ENCODE data around the gene PPFIBP2.
A peak's percentile ranks its signal among the peaks of the same experiment; 100 is the strongest.
"Not testable (repeated sequence)": the region's sequence is repeated elsewhere in the genome, so short reads cannot be mapped to it uniquely, and the experiment has no call there.

Gene PPFIBP2

GRCh38 chr11:7498193-7498592, 15.6 kb upstream of the PPFIBP2 start:
- DNase-seq (ENCODE audit: low read depth in 2 of 3, low spot score in 1 of 3), result no peak

GRCh38 chr11:7499081-7499480, 14.7 kb upstream of the PPFIBP2 start:
- DNase-seq (ENCODE audit: low read depth in 2 of 3, low spot score in 1 of 3), result no peak

DNA sequence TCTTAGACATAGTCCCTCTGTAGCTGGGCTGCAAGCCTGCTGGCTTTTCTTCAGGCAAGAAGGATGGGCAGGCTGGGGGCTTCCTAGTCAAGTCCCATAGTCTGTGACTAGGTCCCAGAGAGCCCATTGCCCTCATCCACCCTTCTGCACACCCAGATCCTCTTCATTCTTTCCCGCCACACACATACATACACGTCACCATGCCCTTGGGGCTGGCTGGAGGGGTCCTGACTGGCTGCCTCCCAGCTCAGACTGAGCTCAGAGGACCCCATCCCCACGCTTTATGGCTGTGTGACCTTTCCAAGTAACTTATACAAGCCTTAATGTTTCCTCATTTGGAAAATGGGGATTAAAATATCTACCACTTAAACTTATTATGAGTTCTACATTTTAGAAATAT, 13.5 kb upstream of the PPFIBP2 start:
- no peak for DNase-seq (ENCODE audit: low read depth in 2 of 3, low spot score in 1 of 3)

- no peak for DNase-seq (ENCODE audit: low read depth in 2 of 3, low spot score in 1 of 3)
Observed at GRCh38 chr11:7501251-7501650, 12.5 kb upstream of the PPFIBP2 start.

GRCh38 chr11:7501894-7502293, 11.9 kb upstream of the PPFIBP2 start:
- no peak for DNase-seq (ENCODE audit: low read depth in 2 of 3, low spot score in 1 of 3)

DNA sequence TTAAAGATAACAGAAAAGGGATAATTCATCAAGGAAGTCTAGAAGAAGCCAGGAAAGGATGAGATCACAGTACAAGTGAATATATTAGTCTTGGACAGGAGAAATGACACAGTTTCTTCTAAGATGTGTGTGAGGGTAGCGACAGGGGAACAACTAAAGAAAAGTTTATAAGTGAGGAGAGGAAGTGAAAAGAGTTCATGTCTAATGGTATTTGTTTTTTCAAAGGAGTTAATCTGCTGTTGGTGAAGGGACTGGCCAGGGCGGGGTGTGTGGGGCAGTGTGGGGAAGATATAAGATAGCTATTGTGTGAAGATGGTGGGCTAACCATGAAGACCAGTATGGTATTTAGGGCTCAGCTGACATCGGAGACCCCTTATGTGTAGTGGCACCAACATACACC, 7.6 kb upstream of the PPFIBP2 start:
- DNase-seq (ENCODE audit: low read depth in 2 of 3, low spot score in 1 of 3), result no peak

DNA sequence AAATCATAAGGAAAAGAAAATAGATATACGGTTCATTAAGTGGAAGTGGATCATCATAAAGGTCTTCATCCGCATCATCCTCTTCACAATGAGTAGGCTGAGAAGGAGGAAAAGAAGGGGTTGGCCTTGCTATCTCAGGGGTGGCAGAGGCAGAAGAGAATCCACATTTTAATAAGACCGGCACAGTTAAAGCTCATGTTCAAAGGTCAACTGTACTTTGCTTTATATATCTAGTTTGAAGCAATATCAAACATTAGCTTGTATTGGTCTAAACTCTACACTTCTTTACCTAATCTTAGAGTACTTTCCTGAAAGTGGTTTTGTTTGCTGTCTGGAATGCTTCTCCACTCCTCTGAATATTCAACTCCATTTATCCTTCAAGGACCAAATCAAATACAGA, 5.7 kb upstream of the PPFIBP2 start:
- no peak for DNase-seq (ENCODE audit: low read depth in 2 of 3, low spot score in 1 of 3)

- no peak for DNase-seq (ENCODE audit: low read depth in 2 of 3, low spot score in 1 of 3)
Observed at GRCh38 chr11:7509966-7510365, 3.8 kb upstream of the PPFIBP2 start.

- DNase-seq (ENCODE audit: low read depth in 2 of 3, low spot score in 1 of 3), result no peak
Observed at GRCh38 chr11:7511401-7511800, 2.4 kb upstream of the PPFIBP2 start.

- peak in 1 of 3 donors; percentile 1 for DNase-seq (ENCODE audit: low read depth in 2 of 3, low spot score in 1 of 3)
Observed at GRCh38 chr11:7512525-7513233, 1.1 kb upstream of the PPFIBP2 start.

DNA sequence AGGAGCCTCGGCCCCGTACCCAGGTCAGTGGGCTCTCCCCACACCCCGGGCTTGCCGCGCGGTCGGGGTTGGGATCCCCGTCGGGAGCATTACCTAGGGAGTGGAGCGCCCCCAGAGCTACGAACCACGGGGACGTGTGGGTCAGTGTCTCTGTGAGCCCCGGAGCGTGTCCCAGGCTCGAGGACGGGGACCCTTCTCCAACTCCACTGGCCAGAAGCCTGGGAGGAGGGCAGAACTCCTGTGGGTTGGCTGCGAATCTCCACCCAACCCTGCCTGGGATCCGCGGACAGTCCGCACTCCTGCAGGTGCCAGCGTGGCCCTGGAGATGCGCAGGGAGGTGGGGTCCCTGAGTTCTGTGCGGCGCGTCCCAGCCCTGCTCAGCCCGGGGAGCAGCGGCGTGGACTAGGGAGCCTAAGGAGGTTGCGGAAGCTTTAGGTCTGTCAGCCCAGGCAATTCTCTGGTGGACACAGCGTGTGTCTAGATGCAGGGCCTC, 346 bp downstream of the PPFIBP2 start:
- DNase-seq (ENCODE audit: low read depth in 2 of 3, low spot score in 1 of 3), result no peak

DNA sequence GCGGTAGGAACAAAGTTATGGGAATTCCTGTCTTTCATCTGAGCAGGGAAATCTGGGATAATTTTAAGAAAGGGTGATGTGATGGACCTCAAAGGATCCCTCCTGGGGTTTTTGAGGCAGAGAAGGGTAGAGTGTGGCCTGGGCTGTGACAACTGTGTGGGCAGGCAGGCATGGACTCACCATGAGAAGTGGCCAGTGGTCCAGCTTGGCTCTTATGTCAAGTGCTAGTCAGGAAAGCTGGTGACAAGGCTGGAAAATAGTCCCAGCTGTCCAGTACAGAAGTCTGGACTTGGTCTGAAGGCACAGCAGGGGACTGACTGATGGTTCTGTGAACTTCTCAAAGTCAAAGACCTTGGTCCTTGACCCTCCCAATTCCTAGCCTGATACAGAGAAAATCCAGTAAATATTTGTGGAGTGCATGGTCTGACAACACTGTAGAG, 1.7 kb downstream of the PPFIBP2 start:
- DNase-seq (ENCODE audit: low read depth in 2 of 3, low spot score in 1 of 3), result no peak

DNA sequence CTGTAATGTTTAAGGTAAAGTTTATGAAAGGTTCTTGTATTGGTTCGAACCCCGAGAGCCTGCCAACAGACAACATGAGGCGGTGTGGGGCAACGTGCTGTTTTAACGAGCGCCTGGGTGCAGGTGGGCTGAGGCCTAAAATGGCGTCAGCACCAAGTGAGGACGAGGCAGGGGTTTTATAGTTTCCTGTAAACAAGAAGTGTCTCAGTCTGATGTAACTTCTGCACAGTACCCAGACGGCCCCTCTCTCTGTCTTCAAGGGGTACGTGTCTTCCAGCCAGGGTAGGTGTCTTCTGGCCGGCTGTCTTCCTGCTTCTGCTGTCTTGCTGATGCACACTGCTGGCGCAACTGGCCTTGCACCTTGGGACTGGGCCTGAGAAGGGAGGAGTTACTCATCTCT, 2.7 kb downstream of the PPFIBP2 start:
- DNase-seq (ENCODE audit: low read depth in 2 of 3, low spot score in 1 of 3), result no peak

- not testable (repeated sequence) for DNase-seq (ENCODE audit: low read depth in 2 of 3, low spot score in 1 of 3)
Observed at GRCh38 chr11:7517743-7518142, 3.9 kb downstream of the PPFIBP2 start.

DNA sequence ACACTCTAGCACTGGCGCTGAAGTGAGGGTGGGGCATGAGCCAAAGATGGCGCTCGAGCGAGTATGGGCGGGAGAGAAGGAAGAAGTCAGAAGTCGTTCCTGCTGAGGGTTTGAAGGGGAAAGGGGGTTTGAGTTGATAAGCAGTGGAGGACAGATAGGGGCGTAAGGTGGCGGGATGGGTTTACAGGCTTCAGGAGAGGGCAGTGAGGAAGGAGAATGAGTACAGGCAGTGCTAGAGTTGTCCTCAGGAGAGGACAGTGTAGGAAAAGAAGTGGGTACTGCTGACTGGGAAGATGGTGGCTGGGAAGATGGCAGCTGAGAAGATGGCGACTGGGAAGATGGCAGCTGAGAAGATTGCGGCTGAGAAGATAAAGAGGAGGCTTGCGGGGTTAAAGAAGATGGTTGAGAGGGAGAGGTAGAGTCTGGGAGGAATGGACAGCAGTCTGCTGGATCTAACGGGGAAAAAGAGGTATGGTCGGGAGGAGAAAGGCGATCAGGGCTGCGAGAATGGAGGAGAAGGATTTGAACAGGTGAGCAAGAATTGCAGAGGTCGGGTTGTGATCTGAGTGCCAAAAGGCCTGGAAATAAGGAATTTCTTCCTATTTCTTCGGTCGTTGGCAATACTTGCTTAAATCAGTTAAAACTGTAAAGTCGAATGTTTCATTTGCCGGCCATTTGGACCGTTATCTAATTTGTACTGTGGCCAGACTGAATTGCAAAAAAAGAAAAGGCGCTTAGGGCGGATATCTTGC, 5.2 kb downstream of the PPFIBP2 start:
- DNase-seq (ENCODE audit: low read depth in 2 of 3, low spot score in 1 of 3), result no peak

DNA sequence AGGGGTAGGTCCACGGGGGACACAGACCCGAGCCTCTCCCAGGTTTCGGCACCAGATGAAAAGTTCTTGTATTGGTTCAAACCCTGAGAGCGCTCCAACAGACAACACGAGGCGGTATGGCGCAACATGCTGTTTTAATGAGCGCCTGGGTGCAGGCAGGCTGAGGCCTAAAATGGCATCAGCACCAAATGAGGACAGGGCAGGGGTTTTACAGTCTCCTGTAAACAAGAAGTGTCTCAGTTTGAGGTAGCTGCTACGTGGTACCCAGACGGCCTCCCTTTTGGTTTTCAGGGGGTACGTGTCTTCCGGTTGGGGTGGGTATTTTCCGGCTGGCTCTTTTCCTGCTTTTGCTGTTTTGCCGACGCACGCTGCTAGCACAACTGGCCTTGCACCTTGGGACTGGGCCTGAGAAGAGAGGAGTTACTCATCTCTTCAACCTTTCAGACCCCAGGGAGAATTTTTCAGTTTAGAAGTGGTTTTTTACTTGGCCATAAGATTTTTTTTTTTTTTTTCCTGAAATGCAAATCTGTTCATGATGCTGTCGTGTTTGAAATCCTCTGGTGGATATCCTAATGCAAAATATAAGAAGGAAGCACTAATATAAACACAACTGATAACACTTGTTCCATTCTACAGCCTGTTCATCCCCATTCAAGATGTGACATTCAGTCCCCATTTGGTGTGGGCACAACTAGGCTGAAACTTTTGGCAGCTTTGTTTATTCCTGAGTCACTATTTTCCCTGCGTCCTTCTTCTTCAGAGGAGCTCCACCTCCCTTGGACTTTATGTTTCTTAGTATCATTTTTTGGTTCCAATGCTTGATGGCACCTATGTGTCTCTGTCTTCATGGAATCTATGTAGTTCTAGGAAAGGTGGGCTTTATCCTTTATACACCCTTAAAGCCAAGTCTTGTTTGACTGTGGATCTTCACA, 6.5 kb downstream of the PPFIBP2 start:
- DNase-seq (ENCODE audit: low read depth in 2 of 3, low spot score in 1 of 3), result no peak

DNA sequence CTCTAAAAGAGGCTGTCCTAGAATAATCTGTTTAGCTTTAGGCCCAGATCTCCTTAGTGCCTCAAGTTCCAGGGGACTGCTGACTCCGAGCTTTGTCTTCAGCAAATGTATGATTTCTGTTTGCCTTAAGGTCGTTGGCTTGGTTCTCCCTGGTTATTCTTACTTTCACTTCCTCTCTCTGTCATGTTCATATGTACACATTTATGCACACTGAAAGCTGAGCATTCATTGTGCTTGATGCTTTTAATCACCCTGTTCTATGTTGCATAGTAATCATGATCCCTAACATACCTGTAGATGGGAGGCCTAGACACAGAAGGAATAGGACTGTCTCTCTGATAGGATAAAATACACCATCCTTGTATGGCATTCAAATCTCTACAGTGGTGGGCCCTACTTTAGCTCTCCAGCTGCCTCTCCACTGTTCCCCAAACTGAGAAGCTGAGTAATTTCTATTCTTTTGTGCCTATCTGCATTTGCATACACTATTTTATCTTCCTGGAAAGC, 7.2 kb downstream of the PPFIBP2 start:
- DNase-seq (ENCODE audit: low read depth in 2 of 3, low spot score in 1 of 3), result no peak

DNA sequence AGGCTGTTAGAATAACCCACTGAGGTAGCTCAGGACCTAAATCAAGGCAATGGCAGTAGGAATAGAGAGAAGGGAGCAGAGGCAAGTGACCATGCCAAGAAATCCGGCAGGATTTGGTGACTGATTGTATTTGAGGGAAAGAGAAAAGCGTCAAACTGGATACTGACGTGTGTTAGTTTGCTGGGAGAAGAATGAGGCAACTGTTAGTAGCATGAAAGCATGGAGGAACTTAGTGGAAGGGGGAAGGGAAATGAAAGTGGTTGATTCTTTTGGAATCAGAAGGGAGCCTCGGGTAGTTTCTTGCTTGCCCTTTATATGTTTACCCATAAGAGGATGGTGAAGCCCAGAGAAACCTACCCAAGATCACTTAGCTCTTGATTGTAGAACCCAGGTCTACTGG, 8.3 kb downstream of the PPFIBP2 start:
- DNase-seq (ENCODE audit: low read depth in 2 of 3, low spot score in 1 of 3), result no peak

DNA sequence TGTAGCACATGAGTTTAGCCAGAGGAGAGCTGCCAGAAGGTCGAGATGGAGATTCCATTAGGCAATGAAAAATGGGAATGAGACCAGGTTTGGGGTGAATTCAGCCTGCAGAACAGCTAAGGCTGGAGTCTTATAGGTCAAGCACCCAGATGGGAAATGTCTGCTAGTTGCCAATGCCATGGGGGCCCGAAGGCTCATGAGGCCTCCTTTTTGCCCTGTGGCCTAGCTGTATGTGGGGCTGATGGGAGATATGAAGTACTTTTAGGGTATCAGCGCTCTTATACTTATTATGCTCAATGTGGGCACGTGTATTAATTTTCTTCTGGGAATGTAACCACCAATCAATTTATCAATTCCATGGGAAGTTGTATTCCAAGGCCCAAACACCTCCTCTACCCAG, 8.7 kb downstream of the PPFIBP2 start:
- no peak for DNase-seq (ENCODE audit: low read depth in 2 of 3, low spot score in 1 of 3)

- DNase-seq (ENCODE audit: low read depth in 2 of 3, low spot score in 1 of 3), result no peak
Observed at GRCh38 chr11:7523416-7524210, 9.8 kb downstream of the PPFIBP2 start.
